ENCODE results near the gene NYAP1. TPM values are rescaled to one million over a fixed set of nuclear protein-coding genes. Genes with fewer than 3 reads are reported as not detected.

NYAP1 gene
- total and polyA plus RNA-seq, 2 of the 8 experiments (the other 6 are each of a cell fraction or from before 2014, with no cell fraction given): 1.9 to 4.6 TPM

- no peaks in the 10 kb centered on the region for H3K4me1 ChIP-seq (replicated peaks in 1 of 4; ENCODE audit: control insufficient read depth in 3 of 4, insufficient read depth in 4 of 4, low read length in 3 of 4)
- 0 out of 2 replicates have a peak overlapping the region, but pooled peaks have one; percentile 47 for H2BK15ac ChIP-seq (ENCODE audit: low read length)
- H3K4ac ChIP-seq (replicated peaks; ENCODE audit: insufficient read length, low read depth, low read length): no peak overlapping the region
- H3K9me3 ChIP-seq (ENCODE audit: insufficient read depth in 2 of 2, low read depth in 1 of 2, low read length in 1 of 2): no peaks in the 10 kb centered on the region
- H4K8ac ChIP-seq (ENCODE audit: extremely low read depth, insufficient read depth, low read length): no peak overlapping the region
- H3K23me2 ChIP-seq (ENCODE audit: low read depth, low read length): no peaks in the 10 kb centered on the region; the same call in 1 of the 2 replicates
- H3K23ac ChIP-seq (ENCODE audit: insufficient read length): no peak overlapping the region
- TF ChIP-seq PHF8 (conservative IDR thresholded peaks at IDR 0.05; ENCODE audit: low read depth, low read length) (no peak), TEAD4 (IDR thresholded peaks at IDR 0.05; ENCODE audit: low read depth, low read length) (no peak), NANOG (IDR thresholded peaks at IDR 0.05; ENCODE audit: insufficient read depth, low read depth, low read length, poor library complexity, severe bottlenecking) (no peak), YY1 (IDR thresholded peaks at IDR 0.05; ENCODE audit: low read depth, low read length) (no peak), CTCF (IDR thresholded peaks at IDR 0.05; ENCODE audit: control extremely low read depth in 1 of 3, insufficient read depth in 1 of 3, low read depth in 1 of 3, low read length in 3 of 3) (no peak), TAF7 (optimal IDR thresholded peaks at IDR 0.05; ENCODE audit: borderline replicate concordance, low read depth, low read length) (no peak), MAFK (IDR thresholded peaks at IDR 0.05; ENCODE audit: low read depth, low read length) (no peak)
- no peaks in the 10 kb centered on the region for H4K20me1 ChIP-seq (replicated peaks in 1 of 2; ENCODE audit: control insufficient read depth in 1 of 2, insufficient read depth in 2 of 2, low read length in 2 of 2)
- no peak overlapping the region for H3K14ac ChIP-seq (ENCODE audit: insufficient read length)
- H2BK20ac ChIP-seq (ENCODE audit: low read length): 0 out of 2 replicates have a peak overlapping the region, but pooled peaks have one; percentile 25
- H3K27me3 ChIP-seq (replicated peaks in 1 of 4; ENCODE audit: control insufficient read depth in 3 of 4, extremely low read depth in 1 of 4, insufficient read depth in 3 of 4, low read length in 3 of 4): no peaks in the 10 kb centered on the region
- no peak overlapping the region for H3K9ac ChIP-seq (replicated peaks in 1 of 4; ENCODE audit: extremely low read depth in 1 of 4, low read depth in 3 of 4, low read length in 3 of 4)
- no peak overlapping the region for H4K91ac ChIP-seq (replicated peaks; ENCODE audit: insufficient read length, low read length)
- no peaks in the 10 kb centered on the region for H3K79me2 ChIP-seq (ENCODE audit: control insufficient read depth in 1 of 2, insufficient read depth in 2 of 2, low read length in 2 of 2)
- no peaks in the 10 kb centered on the region for H3K79me1 ChIP-seq (ENCODE audit: low read depth, low read length)
- POLR2A ChIA-PET (ENCODE audit: partially characterized antibody): interaction anchor here (1.4 kb wide), 1 partner anchor 18 kb away, joined by 3 read pairs; no protein-coding TSS in a partner anchor
- H2BK5ac ChIP-seq (ENCODE audit: low read depth, low read length): no peak overlapping the region
- DNase-seq (ENCODE audit: low read depth in 1 of 2, low spot score in 2 of 2) (no peak), FAIRE-seq (no peak)
- no peak overlapping the region for H2BK120ac ChIP-seq (replicated peaks; ENCODE audit: low read depth, low read length)
- no peak overlapping the region for H3K4me3 ChIP-seq (ENCODE audit: extremely low read depth in 1 of 4, insufficient read depth in 2 of 4, low read depth in 3 of 4, low read length in 4 of 4)
- no peak overlapping the region for H3K56ac ChIP-seq (replicated peaks; ENCODE audit: insufficient read length, low read depth, low read length)
- CTCF ChIA-PET (ENCODE audit: partially characterized antibody): interaction anchor here (1.0 to 1.5 kb wide), 4 partner anchors 18 to 46 kb away, joined by 3 to 6 read pairs (median 4); partner anchors contain the start of gene NYAP1
- peak overlapping the region; percentile 74 for H2AFZ ChIP-seq (ENCODE audit: low read length)
- H3K18ac ChIP-seq (ENCODE audit: extremely low read depth, low read length): no peak overlapping the region
- peak overlapping the region; percentile 21 for H4K5ac ChIP-seq (ENCODE audit: insufficient read length, low read depth, low read length)
- H2BK12ac ChIP-seq (ENCODE audit: low read depth, low read length): no peak overlapping the region
- no peak overlapping the region for H3K4me2 ChIP-seq (ENCODE audit: insufficient read depth in 1 of 2, low read depth in 2 of 2, low read length in 2 of 2)
- no peak overlapping the region for H3K27ac ChIP-seq (ENCODE audit: low read depth, low read length)
- H2AK5ac ChIP-seq (ENCODE audit: low read depth, low read length): no peak overlapping the region
- H3K36me3 ChIP-seq (ENCODE audit: control insufficient read depth in 2 of 4, insufficient read depth in 4 of 4, low read length in 3 of 4): no peaks in the 10 kb centered on the region
- WGBS, 2 experiments (ENCODE audit: extremely low coverage in 1 of 2, insufficient coverage in 1 of 2, insufficient read length in 1 of 2, insufficient replicate concordance in 2 of 2, low coverage in 1 of 2, low lambda C conversion rate in 2 of 2, missing lambda C conversion rate in 1 of 2): 100% methylated on average over 1 of the region's 2 CpGs; no CpG with 5 or more reads in 1 of the 2 experiments
These were observed 31.4 kb downstream of the NYAP1 start for GRCh38 chr7:100515072-100515532.

Measured in H1 (cell line).